Suprapubic skin (tissue), 4 donors: ENCODE data around the gene ZNF77. TPM values are rescaled to one million over a fixed set of nuclear protein-coding genes. Genes with fewer than 3 reads are reported as not detected.
A peak's percentile ranks its signal among the peaks of the same experiment; 100 is the strongest.

Experiments used
- DNase-seq, 2 donors: peaks; one replicate each; pipeline ENCODE4 v3.0.0-alpha.2; 2019; ENCODE audit warnings: low spot score in 2 of 2
- H3K27ac ChIP-seq: fragments of 200-600 bp; sonication (generic); one replicate; pipeline ENCODE4 v1.5.1; 2019
- H3K27me3 ChIP-seq: fragments of 200-600 bp; sonication (generic); one replicate; pipeline ENCODE4 v1.5.1; 2019
- H3K36me3 ChIP-seq: fragments of 200-600 bp; sonication (generic); one replicate; pipeline ENCODE4 v1.5.1; 2019
- H3K4me1 ChIP-seq: fragments of 200-600 bp; sonication (generic); one replicate; pipeline ENCODE4 v1.5.1; 2019
- H3K4me3 ChIP-seq: fragments of 200-600 bp; sonication (generic); one replicate; pipeline ENCODE4 v1.5.1; 2019; ENCODE audit warnings: mild to moderate bottlenecking
- H3K9me3 ChIP-seq: fragments of 200-600 bp; sonication (generic); one replicate; pipeline ENCODE4 v1.5.1; 2019
- CTCF ChIP-seq, 2 donors: fragments of 200-600 bp in 1 of 2; fragments of 450-650 bp in 1 of 2; sonication (generic) in 1 of 2; IDR thresholded peaks; one replicate each; pipeline ENCODE4 v1.5.1; 2016 to 2019; ENCODE audit warnings: antibody characterized with exemption in 2 of 2, mild to moderate bottlenecking in 1 of 2, moderate library complexity in 1 of 2
- EP300 ChIP-seq: sonication (generic); formaldehyde crosslinking; IDR thresholded peaks from one replicate; pipeline ENCODE4 v1.6.1; 2017; ENCODE audit warnings: antibody characterized with exemption
- POLR2A ChIP-seq, 2 donors: fragments of 450-650 bp; IDR thresholded peaks; one replicate each; pipeline ENCODE4 v1.6.1; 2017; ENCODE audit warnings: antibody characterized with exemption in 2 of 2, mild to moderate bottlenecking in 2 of 2, moderate library complexity in 2 of 2
- POLR2AphosphoS5 ChIP-seq, 3 donors: sonication (generic); formaldehyde crosslinking; IDR thresholded peaks; one replicate each; pipeline ENCODE4 v1.6.1; 2017; ENCODE audit warnings: antibody characterized with exemption in 3 of 3
- WGBS: methylation state at CpG from one replicate; pipeline ENCODE4 v1.1.5; 2018; 5-methylcytosine and 5-hydroxymethylcytosine counted together
- total RNA-seq, 4 donors: library from RNA; depleted of rRNA; stranded (reverse); fragments of >200 nt; gene quantifications; one replicate each; pipeline ENCODE4 v1.1.0, GENCODE V29; 2016

The ZNF77 gene
- total RNA-seq, 4 donors from 2014 or later, result 2.8 to 5.6 (median 3.9) TPM

- no peaks in the 10 kb centered on the region for H3K36me3 ChIP-seq
- peaks cover 23% of the 10 kb centered on the region for H3K4me1 ChIP-seq
- peak overlapping the region; percentile 76 for H3K27ac ChIP-seq
- WGBS, result 4% methylated on average over 9 of the region's 10 CpGs
- H3K4me3 ChIP-seq, result peak overlapping the region; percentile 37
- no peaks in the 10 kb centered on the region for H3K27me3 ChIP-seq
- no peak for TF ChIP-seq CTCF (IDR thresholded peaks at IDR 0.05)
- TF ChIP-seq POLR2A (IDR thresholded peaks at IDR 0.05), result no peak
- no peak for TF ChIP-seq POLR2AphosphoS5 (IDR thresholded peaks at IDR 0.05)
- TF ChIP-seq EP300, result no peak
- H3K9me3 ChIP-seq, result no peaks in the 10 kb centered on the region
- DNase-seq, result peak; percentile 94
Observed at GRCh38 chr19:2982983-2983350, 38.2 kb upstream of the ZNF77 start.

GRCh38 chr19:2982561-2982960 is 37.8 kb upstream of the ZNF77 start:
- no peaks in the 10 kb centered on the region for H3K9me3 ChIP-seq
- peak overlapping the region; percentile 3 for H3K4me3 ChIP-seq
- 30% methylated on average over 8 of the region's 8 CpGs for WGBS

GRCh38 chr19:2981898-2982297 is 37.1 kb upstream of the ZNF77 start:
- no peak for DNase-seq
- Histone ChIP-seq H3K9me3 (no peaks in the 10 kb centered on the region), H3K27me3 (no peaks in the 10 kb centered on the region), H3K36me3 (no peaks in the 10 kb centered on the region), H3K4me1 (peaks cover 33% of the 10 kb centered on the region), H3K4me3 (no peak overlapping the region), H3K27ac (no peak overlapping the region)
- TF ChIP-seq POLR2A (IDR thresholded peaks at IDR 0.05) (no peak), POLR2AphosphoS5 (IDR thresholded peaks at IDR 0.05) (no peak), EP300 (no peak), CTCF (IDR thresholded peaks at IDR 0.05) (no peak)
- 73% methylated on average over 5 of the region's 5 CpGs for WGBS

More at GRCh38 chr19:2982561-2982960, 37.8 kb upstream of the ZNF77 start:
- H3K27me3 ChIP-seq, result no peaks in the 10 kb centered on the region
- DNase-seq, result no peak
- peak overlapping the region; percentile 76 for H3K27ac ChIP-seq
- H3K4me1 ChIP-seq, result peaks cover 27% of the 10 kb centered on the region
- no peaks in the 10 kb centered on the region for H3K36me3 ChIP-seq
- TF ChIP-seq EP300 (no peak), POLR2A (IDR thresholded peaks at IDR 0.05) (no peak), POLR2AphosphoS5 (IDR thresholded peaks at IDR 0.05) (no peak), CTCF (IDR thresholded peaks at IDR 0.05) (no peak)

GRCh38 chr19:2978772-2979171 is 34.0 kb upstream of the ZNF77 start:
- DNase-seq, result no peak
- H3K27ac ChIP-seq, result no peak overlapping the region
- peaks cover 56% of the 10 kb centered on the region for H3K4me1 ChIP-seq
- H3K4me3 ChIP-seq, result no peak overlapping the region
- H3K9me3 ChIP-seq, result no peaks in the 10 kb centered on the region
- H3K27me3 ChIP-seq, result no peaks in the 10 kb centered on the region
- TF ChIP-seq POLR2AphosphoS5 (IDR thresholded peaks at IDR 0.05) (no peak), EP300 (no peak), POLR2A (IDR thresholded peaks at IDR 0.05) (no peak), CTCF (IDR thresholded peaks at IDR 0.05) (no peak)
- no peaks in the 10 kb centered on the region for H3K36me3 ChIP-seq
- 78% methylated on average over 9 of the region's 9 CpGs for WGBS

- TF ChIP-seq POLR2A (IDR thresholded peaks at IDR 0.05) (no peak), POLR2AphosphoS5 (IDR thresholded peaks at IDR 0.05) (no peak), EP300 (no peak), CTCF (IDR thresholded peaks at IDR 0.05) (no peak)
- no peaks in the 10 kb centered on the region for H3K36me3 ChIP-seq
- H3K9me3 ChIP-seq, result no peaks in the 10 kb centered on the region
- no peak overlapping the region for H3K4me3 ChIP-seq
- WGBS, result 70% methylated on average over 11 of the region's 11 CpGs
- peaks cover 56% of the 10 kb centered on the region for H3K4me1 ChIP-seq
- DNase-seq, result no peak
- no peaks in the 10 kb centered on the region for H3K27me3 ChIP-seq
- H3K27ac ChIP-seq, result no peak overlapping the region
Observed at GRCh38 chr19:2978166-2978767, 33.5 kb upstream of the ZNF77 start.
